ENCODE results near the gene HIF3A.

The HIF3A gene

DNA sequence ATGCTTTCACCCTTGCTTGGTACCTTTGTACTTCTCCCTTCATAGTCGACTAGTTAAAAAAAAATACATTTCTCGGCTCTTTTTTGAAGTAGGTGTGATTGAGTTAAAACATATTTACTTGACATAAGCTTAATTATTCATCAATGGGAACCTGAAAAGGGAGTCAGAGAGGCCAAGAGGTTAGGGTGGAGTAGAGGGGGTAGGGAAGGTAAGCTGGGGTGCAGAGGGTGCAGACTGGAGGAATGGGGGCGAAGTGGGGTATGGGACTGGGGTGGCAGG lies 701 bp upstream of the HIF3A start:
- no peak overlapping the region for H3K27ac ChIP-seq

DNA sequence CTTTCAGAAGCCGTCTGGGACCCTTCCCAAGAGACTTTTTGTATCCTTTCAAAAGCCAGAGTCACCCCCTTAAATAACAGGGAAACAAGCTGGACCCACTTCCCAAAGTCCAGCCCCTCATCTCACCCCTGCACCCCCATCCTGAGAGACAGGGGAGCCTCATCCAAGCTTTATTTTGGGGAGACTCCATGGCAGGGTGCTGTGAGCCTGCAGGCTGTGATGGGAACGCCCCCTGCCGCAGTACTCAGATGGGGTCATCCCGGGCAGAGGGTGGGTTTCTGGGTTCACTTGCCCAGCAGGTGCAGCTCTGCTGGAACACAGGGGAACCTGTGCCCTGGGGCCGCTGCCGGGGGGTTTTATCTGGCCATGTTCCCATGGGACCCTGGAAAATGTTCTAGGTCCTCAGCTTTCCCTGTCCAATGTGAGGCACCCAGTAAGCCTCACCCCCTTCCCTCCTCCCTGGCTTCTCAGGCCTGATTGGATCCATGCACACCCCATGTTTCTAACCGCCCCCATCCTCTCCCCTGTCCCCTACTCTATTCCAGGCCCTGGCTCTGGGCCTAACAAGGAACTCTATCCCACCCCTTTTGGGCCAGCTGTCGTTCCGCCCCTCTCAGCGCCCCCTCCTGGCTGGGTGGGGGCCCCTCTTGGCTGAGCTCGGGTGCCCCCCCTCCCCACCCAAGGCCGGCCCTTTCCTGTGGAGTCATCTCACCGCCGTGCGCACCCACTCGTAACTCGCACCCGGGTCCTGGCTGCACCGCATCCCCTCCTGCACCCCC lies 1.0 kb downstream of the HIF3A start:
- H3K27ac ChIP-seq: no peak overlapping the region; the same call in 1 of the 2 replicates
- TF ChIP-seq, protein P1, sequence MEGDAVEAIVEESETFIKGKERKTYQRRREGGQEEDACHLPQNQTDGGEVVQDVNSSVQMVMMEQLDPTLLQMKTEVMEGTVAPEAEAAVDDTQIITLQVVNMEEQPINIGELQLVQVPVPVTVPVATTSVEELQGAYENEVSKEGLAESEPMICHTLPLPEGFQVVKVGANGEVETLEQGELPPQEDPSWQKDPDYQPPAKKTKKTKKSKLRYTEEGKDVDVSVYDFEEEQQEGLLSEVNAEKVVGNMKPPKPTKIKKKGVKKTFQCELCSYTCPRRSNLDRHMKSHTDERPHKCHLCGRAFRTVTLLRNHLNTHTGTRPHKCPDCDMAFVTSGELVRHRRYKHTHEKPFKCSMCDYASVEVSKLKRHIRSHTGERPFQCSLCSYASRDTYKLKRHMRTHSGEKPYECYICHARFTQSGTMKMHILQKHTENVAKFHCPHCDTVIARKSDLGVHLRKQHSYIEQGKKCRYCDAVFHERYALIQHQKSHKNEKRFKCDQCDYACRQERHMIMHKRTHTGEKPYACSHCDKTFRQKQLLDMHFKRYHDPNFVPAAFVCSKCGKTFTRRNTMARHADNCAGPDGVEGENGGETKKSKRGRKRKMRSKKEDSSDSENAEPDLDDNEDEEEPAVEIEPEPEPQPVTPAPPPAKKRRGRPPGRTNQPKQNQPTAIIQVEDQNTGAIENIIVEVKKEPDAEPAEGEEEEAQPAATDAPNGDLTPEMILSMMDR (IDR thresholded peaks at IDR 0.05): no peak
- TF ChIP-seq ZFX (IDR thresholded peaks at IDR 0.05; ENCODE audit: borderline replicate concordance): no peak

More for the DNA sequence above, 701 bp upstream of the HIF3A start:
- TF ChIP-seq, protein P1 (IDR thresholded peaks at IDR 0.05): no peak

DNA sequence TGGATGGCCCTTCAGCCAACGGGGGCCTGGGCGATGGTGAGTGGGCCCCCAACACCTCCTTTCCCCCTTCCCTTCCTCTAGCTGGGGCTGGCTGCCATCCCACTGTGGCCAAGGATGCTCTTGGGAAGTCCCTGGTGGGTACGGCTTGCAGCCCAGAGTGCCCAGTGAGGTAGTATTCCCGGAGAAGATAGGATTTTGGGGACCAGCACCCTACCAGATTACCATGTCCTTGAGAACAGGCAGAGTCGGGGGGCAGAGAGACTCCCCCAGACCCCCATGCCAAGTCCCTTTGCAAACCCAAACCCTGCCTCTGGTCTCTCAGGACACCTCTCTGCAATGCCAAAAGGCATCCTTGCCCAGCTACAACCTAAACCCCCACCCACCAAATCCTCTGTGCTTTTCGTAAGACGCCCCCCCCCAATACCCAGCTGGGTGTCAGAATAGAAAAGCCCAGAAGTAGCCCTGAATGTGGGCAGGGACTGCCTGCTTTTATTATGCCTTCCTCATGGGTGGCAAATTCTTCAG lies 1.7 kb downstream of the HIF3A start:
- no peak for TF ChIP-seq ZFX (IDR thresholded peaks at IDR 0.05; ENCODE audit: borderline replicate concordance)
- TF ChIP-seq, protein P1 (IDR thresholded peaks at IDR 0.05): no peak
- H3K27ac ChIP-seq: peak overlapping the region; percentile 63

DNA sequence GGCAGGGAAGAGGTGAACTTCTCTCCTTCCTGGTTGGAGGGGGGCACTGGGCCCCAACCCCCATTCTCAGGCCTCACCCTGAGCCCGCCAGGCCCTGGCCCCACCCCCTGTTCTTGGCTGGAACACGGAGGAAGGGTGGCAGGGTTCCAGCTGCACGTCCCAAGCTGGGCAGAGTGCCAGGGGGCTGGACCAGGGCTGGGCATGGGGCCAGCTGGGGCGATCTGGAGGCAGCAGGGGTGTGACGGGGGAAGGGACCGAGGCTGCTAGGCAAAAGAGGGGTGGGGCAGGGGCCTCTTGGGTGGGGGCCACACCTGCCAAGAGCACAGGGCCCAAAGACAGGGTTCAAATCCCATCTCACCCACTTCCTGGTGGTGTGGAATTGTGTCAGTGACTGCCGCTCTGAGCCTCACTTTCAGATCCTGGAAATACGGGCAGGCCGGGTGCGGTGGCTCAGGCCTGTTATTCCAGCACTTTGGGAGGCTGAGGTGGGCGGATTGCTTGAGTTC lies 2.2 kb downstream of the HIF3A start:
- H3K27ac ChIP-seq: peak overlapping the region; percentile 63
- TF ChIP-seq, protein P1 (IDR thresholded peaks at IDR 0.05): no peak
- no peak for TF ChIP-seq ZFX (IDR thresholded peaks at IDR 0.05; ENCODE audit: borderline replicate concordance)

DNA sequence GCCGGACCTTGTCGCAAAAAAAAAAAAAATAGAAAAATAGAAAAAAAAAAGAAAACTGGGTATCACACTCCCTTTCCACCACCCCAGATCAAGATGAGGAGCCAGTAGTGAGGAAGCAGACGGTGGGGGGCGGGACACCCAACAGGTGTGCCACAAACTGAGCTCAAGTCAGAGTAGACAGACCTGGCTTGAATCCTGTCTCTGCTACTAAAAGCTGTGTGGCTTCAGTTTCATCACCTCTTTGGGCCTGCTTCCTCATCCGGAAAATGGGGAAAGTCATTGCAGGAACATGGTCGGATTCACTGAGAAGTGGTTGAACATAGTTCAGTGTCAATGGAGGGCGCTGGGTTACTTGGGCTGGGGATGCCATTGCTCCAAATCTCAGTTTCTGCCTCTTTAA lies 2.9 kb downstream of the HIF3A start:
- TF ChIP-seq, protein P1 (IDR thresholded peaks at IDR 0.05): no peak
- TF ChIP-seq ZFX (IDR thresholded peaks at IDR 0.05; ENCODE audit: borderline replicate concordance): no peak
- peak overlapping the region; percentile 63 for H3K27ac ChIP-seq

DNA sequence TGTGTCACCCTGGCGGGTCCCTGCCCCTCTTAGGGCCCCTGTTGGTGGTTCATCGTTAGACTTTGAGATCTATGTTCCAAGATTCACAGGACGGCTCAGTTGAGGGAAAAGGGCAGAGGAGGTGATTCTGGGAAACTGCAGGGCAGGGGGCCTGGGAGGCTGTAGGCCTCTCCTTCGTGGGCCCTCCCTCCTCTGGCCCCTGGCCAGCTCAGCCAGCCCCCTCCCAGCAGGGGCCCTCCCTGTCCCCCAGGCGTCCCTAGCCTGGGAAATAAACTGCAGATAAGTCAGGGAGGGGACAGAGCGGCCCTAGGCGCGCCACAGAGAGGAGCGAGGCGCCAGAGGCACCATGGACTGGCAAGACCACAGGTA lies 6.5 kb downstream of the HIF3A start:
- peak overlapping the region; percentile 64 for H3K27ac ChIP-seq
- TF ChIP-seq, protein P1 (IDR thresholded peaks at IDR 0.05): no peak
- TF ChIP-seq ZFX (IDR thresholded peaks at IDR 0.05; ENCODE audit: borderline replicate concordance): no peak

DNA sequence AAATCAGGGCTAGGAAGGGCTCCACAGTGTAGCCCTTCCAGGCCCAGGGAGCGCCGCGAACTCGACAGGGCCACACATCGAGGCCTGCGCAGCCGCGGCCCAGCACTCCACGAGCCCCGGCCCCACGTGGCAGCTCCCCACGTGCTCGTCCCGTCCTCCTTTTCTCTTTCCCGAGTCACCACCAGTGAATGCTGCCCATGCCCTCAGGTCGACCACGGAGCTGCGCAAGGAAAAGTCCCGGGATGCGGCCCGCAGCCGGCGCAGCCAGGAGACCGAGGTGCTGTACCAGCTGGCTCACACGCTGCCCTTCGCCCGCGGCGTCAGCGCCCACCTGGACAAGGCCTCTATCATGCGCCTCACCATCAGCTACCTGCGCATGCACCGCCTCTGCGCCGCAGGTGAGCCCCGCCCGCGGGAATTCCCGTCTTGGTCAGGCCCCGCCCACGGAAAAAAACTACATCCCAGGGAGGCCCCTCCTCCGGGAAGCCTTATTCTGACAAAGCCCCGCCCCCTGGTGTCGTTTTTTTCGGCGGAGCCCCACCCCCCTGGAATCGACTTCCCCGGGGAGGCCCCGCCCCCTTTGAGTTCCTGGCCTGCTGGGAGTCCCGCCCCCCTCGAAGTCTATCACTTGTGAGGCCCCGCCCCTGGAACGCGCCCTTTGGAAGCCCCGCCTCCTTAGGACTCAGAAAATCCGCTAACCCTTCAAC lies 7.0 kb downstream of the HIF3A start:
- TF ChIP-seq ZFX (IDR thresholded peaks at IDR 0.05; ENCODE audit: borderline replicate concordance): no peak
- TF ChIP-seq, protein P1 (IDR thresholded peaks at IDR 0.05): no peak
- H3K27ac ChIP-seq: peak overlapping the region; percentile 64
